ENCODE measurements around the gene TLR3. TPM values are rescaled to one million over a fixed set of nuclear protein-coding genes. Genes with fewer than 3 reads are reported as not detected.

The TLR3 gene
- total and polyA plus RNA-seq, 2 donors (not counting 3 experiments of a cell fraction or from before 2014, with no cell fraction given) = 1.6 to 5.2 TPM

DNA sequence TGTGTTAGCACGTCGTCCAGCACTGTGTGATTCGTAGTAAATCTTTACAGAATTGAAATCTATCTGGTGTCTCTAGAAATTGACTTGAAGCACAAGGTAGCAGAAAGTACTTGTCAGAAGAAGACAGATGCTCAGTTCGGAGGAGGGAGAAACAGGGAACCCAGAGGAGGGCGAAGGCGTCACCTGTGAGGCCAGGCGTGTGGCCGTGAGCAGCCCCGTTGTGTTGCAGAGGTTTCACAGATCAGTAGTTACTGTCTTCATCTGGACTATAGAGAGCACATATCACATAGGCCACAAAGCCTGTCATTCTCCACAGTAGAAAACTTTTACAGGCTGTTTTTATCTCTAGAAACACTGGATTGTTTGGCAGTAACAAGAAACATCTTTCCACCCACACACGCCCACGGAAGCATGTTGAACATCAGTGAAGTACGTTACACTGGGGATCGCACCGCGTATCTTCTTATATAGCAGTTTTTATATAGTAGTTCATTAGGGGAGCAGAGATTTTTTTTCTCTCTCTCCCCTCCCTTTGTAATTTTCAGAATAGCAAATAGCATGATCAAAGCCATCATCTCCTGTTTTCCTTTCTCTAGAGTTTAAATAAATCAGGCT is 48.1 kb upstream of the TLR3 start:
- Histone ChIP-seq H3K4me1 (ENCODE audit: control insufficient read depth, extremely low read depth, insufficient read depth, low read length) (no peaks in the 10 kb centered on the region), H3K9me3 (replicated peaks; ENCODE audit: control insufficient read depth, insufficient read depth, low read length) (no peaks in the 10 kb centered on the region), H4K20me1 (replicated peaks; ENCODE audit: control insufficient read depth, extremely low read depth, insufficient read depth, low read length) (no peaks in the 10 kb centered on the region), H2AFZ (ENCODE audit: low read depth, low read length) (no peak overlapping the region), H3K79me2 (ENCODE audit: control insufficient read depth, insufficient read depth, low read length) (no peaks in the 10 kb centered on the region), H3K9ac (replicated peaks; ENCODE audit: extremely low read depth, insufficient read depth, low read length) (no peak overlapping the region), H3K4me3 (replicated peaks in 1 of 3; ENCODE audit: insufficient read depth in 1 of 3, low read depth in 1 of 3, low read length in 3 of 3) (no peak overlapping the region), H3K36me3 (ENCODE audit: control insufficient read depth in 2 of 2, extremely low read depth in 1 of 2, insufficient read depth in 2 of 2, low read length in 2 of 2) (no peaks in the 10 kb centered on the region), H3K27ac (ENCODE audit: insufficient read depth, low read depth, low read length) (no peak overlapping the region), H3K27me3 (ENCODE audit: control insufficient read depth in 2 of 2, insufficient read depth in 2 of 2, low read length in 2 of 2) (no peaks in the 10 kb centered on the region), H3K9me1 (replicated peaks; ENCODE audit: control insufficient read depth, extremely low read depth, insufficient read depth, low read length) (no peaks in the 10 kb centered on the region), H3K4me2 (ENCODE audit: insufficient read depth, low read length) (no peak overlapping the region)
- dilution Hi-C loops (cut with MboI; ENCODE audit: extremely low pct_ligation_motif_present, low sequenced_read_pairs) (no loop called here), intact Hi-C loops (cut with micrococcal nuclease) (loop anchor here (1.0 to 5.0 kb wide), 6 partner anchors 182 to 550 kb away; partner anchors contain the start of gene CCDC110)
- no TSS peak for BruUV-seq (replicated peaks)
- TF ChIP-seq GATA2 (IDR thresholded peaks at IDR 0.05; ENCODE audit: insufficient read depth, insufficient read length, low read depth, low read length) = no peak
- TF ChIP-seq POLR2AphosphoS5 (IDR thresholded peaks at IDR 0.05; ENCODE audit: insufficient read depth, low read depth, low read length) = no peak
- TF ChIP-seq POLR2A (IDR thresholded peaks at IDR 0.05; ENCODE audit: low read depth, low read length) = no peak
- TF ChIP-seq, protein P1, sequence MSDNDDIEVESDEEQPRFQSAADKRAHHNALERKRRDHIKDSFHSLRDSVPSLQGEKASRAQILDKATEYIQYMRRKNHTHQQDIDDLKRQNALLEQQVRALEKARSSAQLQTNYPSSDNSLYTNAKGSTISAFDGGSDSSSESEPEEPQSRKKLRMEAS (IDR thresholded peaks at IDR 0.05; ENCODE audit: insufficient read depth, insufficient read length) = no peak
- TF ChIP-seq FOS (IDR thresholded peaks at IDR 0.05; ENCODE audit: borderline replicate concordance, insufficient read depth, low read length) = no peak
- TF ChIP-seq, protein P2, sequence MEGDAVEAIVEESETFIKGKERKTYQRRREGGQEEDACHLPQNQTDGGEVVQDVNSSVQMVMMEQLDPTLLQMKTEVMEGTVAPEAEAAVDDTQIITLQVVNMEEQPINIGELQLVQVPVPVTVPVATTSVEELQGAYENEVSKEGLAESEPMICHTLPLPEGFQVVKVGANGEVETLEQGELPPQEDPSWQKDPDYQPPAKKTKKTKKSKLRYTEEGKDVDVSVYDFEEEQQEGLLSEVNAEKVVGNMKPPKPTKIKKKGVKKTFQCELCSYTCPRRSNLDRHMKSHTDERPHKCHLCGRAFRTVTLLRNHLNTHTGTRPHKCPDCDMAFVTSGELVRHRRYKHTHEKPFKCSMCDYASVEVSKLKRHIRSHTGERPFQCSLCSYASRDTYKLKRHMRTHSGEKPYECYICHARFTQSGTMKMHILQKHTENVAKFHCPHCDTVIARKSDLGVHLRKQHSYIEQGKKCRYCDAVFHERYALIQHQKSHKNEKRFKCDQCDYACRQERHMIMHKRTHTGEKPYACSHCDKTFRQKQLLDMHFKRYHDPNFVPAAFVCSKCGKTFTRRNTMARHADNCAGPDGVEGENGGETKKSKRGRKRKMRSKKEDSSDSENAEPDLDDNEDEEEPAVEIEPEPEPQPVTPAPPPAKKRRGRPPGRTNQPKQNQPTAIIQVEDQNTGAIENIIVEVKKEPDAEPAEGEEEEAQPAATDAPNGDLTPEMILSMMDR (IDR thresholded peaks at IDR 0.05; ENCODE audit: extremely low read depth in 1 of 2, insufficient read depth in 1 of 2, low read depth in 1 of 2, low read length in 2 of 2) = no peak
- TF ChIP-seq MYC (IDR thresholded peaks at IDR 0.05; ENCODE audit: low read depth, low read length) = no peak
- no peak for TF ChIP-seq EZH2 (IDR thresholded peaks at IDR 0.05; ENCODE audit: borderline replicate concordance, low read depth, low read length, severe bottlenecking)
- no peak for FAIRE-seq
- ChIA-PET CTCF (interaction anchor here (0.8 to 5.4 kb wide), 55 partner anchors 9 to 886 kb away, joined by 3 to 380 read pairs (median 6); partner anchors contain the start of gene CCDC110), POLR2A (interaction anchor here (1.0 kb wide), 1 partner anchor 380 kb away, joined by 8 read pairs; no protein-coding TSS in a partner anchor)
- no peak for DNase-seq (ENCODE audit: low read depth, low spot score)
